ENCODE data around the gene TYK2. TPM values are rescaled to one million over a fixed set of nuclear protein-coding genes. Genes with fewer than 3 reads are reported as not detected.

TYK2 gene
- total and polyA plus RNA-seq, 2 of the 13 experiments (the other 11 are each of a cell fraction or from before 2014, with no cell fraction given) = 38.8 to 60.1 TPM

GRCh38 chr19:10389863-10390262 lies 9.5 kb upstream of the TYK2 start:
- no peak overlapping the region for H3K27ac ChIP-seq (ENCODE audit: extremely low read length, insufficient read depth, low read length)
- H4K20me1 ChIP-seq (ENCODE audit: insufficient read depth, low read length) = no peaks in the 10 kb centered on the region
- ChIA-PET CTCF (ENCODE audit: low intra/inter-chr PET ratio, low total read pairs) (interaction anchor here (1.9 to 3.8 kb wide), 5 partner anchors 34 to 131 kb away, joined by 5 to 47 read pairs (median 13); partner anchors contain the start of gene ICAM1), POLR2A (interaction anchor here (1.4 kb wide), 1 partner anchor 130 kb away, joined by 14 read pairs; no protein-coding TSS in a partner anchor)
- no peak for DNase-seq (ENCODE audit: low spot score)
- H3K9ac ChIP-seq (ENCODE audit: insufficient read depth, low read depth, low read length) = no peak overlapping the region
- H3K4me1 ChIP-seq (ENCODE audit: insufficient read depth, low read length) = peaks cover 11% of the 10 kb centered on the region
- 92% methylated on average over 7 of the region's 12 CpGs for WGBS (ENCODE audit: low lambda C conversion rate)
- ATAC-seq = no peak; the same call in 1 of the 3 replicates
- peaks cover 13 to 38% of the 10 kb centered on the region in 2 experiments; a peak in 4 of 5 replicates for H3K36me3 ChIP-seq (replicated peaks in 1 of 2; ENCODE audit: control insufficient read depth in 1 of 2, insufficient read depth in 2 of 2, low read length in 2 of 2)
- intact Hi-C loops (cut with micrococcal nuclease; ENCODE audit: unreplicated experiment) (loop anchor here (1.0 to 5.0 kb wide), 3 partner anchors 53 to 131 kb away; partner anchors contain the start of gene ICAM3), in situ Hi-C loops (cut with HindIII; ENCODE audit: extremely low pct_ligation_motif_present, low pct_unique_long_range_greater_than_20kb) (loop anchor here (5.0 to 10.0 kb wide), 2 partner anchors 118 to 455 kb away; partner anchors contain the start of genes ICAM1 and OLFM2)
- no peaks in the 10 kb centered on the region for H3K27me3 ChIP-seq (ENCODE audit: control insufficient read depth in 1 of 2, insufficient read depth in 2 of 2, low read length in 2 of 2)
- FAIRE-seq = no peak
- no TSS peak for BruUV-seq (replicated peaks)
- H2AFZ ChIP-seq (ENCODE audit: low read length) = no peak overlapping the region
- H3K79me2 ChIP-seq (ENCODE audit: insufficient read depth, low read length) = no peaks in the 10 kb centered on the region
- no peaks in the 10 kb centered on the region for H3K9me3 ChIP-seq (ENCODE audit: low read length)
- H3K4me3 ChIP-seq (replicated peaks in 1 of 3; ENCODE audit: insufficient read depth in 1 of 3, low read depth in 2 of 3, low read length in 3 of 3) = no peak overlapping the region
- H3K4me2 ChIP-seq (ENCODE audit: low read depth, low read length) = no peak overlapping the region
- no peak for TF ChIP-seq KLF9 (CRISPR knock-in tag; IDR thresholded peaks at IDR 0.05; ENCODE audit: low read depth)
- TF ChIP-seq, protein P1, sequence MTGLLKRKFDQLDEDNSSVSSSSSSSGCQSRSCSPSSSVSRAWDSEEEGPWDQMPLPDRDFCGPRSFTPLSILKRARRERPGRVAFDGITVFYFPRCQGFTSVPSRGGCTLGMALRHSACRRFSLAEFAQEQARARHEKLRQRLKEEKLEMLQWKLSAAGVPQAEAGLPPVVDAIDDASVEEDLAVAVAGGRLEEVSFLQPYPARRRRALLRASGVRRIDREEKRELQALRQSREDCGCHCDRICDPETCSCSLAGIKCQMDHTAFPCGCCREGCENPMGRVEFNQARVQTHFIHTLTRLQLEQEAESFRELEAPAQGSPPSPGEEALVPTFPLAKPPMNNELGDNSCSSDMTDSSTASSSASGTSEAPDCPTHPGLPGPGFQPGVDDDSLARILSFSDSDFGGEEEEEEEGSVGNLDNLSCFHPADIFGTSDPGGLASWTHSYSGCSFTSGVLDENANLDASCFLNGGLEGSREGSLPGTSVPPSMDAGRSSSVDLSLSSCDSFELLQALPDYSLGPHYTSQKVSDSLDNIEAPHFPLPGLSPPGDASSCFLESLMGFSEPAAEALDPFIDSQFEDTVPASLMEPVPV (CRISPR knock-in tag; IDR thresholded peaks at IDR 0.05) = no peak
- TF ChIP-seq ZNF354B (CRISPR knock-in tag; IDR thresholded peaks at IDR 0.05) = no peak
- no peak for TF ChIP-seq ZNF567 (CRISPR knock-in tag; IDR thresholded peaks at IDR 0.05; ENCODE audit: borderline replicate concordance)
- TF ChIP-seq REPIN1 (CRISPR knock-in tag; IDR thresholded peaks at IDR 0.05; ENCODE audit: borderline replicate concordance, low read depth) = no peak
- no peak for TF ChIP-seq NR2F1 (CRISPR knock-in tag; IDR thresholded peaks at IDR 0.05)
- TF ChIP-seq ZNF780A (CRISPR knock-in tag; IDR thresholded peaks at IDR 0.05) = no peak
- no peak for TF ChIP-seq HNRNPLL (IDR thresholded peaks at IDR 0.05; ENCODE audit: low read depth, low read length, poor library complexity, severe bottlenecking)
- no peak for TF ChIP-seq HOXA7 (CRISPR knock-in tag; IDR thresholded peaks at IDR 0.05)
- TF ChIP-seq AGO2 (optimal IDR thresholded peaks at IDR 0.05; ENCODE audit: low read depth, low read length) = peak; percentile 86
- no peak for TF ChIP-seq GATAD1 (CRISPR knock-in tag; IDR thresholded peaks at IDR 0.05)
- TF ChIP-seq GFI1 (CRISPR knock-in tag; IDR thresholded peaks at IDR 0.05; ENCODE audit: borderline replicate concordance) = no peak
- TF ChIP-seq ATAD3A (CRISPR knock-in tag; IDR thresholded peaks at IDR 0.05) = no peak
- no peak for TF ChIP-seq KDM5A (IDR thresholded peaks at IDR 0.05; ENCODE audit: borderline replicate concordance, low read length)
- no peak for TF ChIP-seq ZFP36L2 (CRISPR knock-in tag; IDR thresholded peaks at IDR 0.05)
- TF ChIP-seq THYN1 (CRISPR knock-in tag; IDR thresholded peaks at IDR 0.05; ENCODE audit: borderline replicate concordance, low read depth) = no peak
- no peak for TF ChIP-seq THRA (CRISPR knock-in tag; IDR thresholded peaks at IDR 0.05; ENCODE audit: borderline replicate concordance)
- no peak for TF ChIP-seq REST (IDR thresholded peaks at IDR 0.05; ENCODE audit: borderline replicate concordance in 1 of 2, low read depth in 1 of 2, low read length in 2 of 2)
